Kidney (tissue), 14 donors: ENCODE data around the gene COLEC12. TPM values are rescaled to one million over a fixed set of nuclear protein-coding genes. Genes with fewer than 3 reads are reported as not detected.
A peak's percentile ranks its signal among the peaks of the same experiment; 100 is the strongest.

ENCODE experiments used
- DNase-seq, 5 donors: peaks; one replicate each; pipeline ENCODE4 v3.0.0-alpha.2; 2013 to 2020
- FAIRE-seq: peaks from 2 replicates; lab custom pipeline; 2012; peaks lifted over from hg19 to GRCh38; lab: Jason Lieb, UNC
- H3K27ac ChIP-seq, 2 donors: one replicate each; pipeline ENCODE4 v1.7.0; 2013; ENCODE audit warnings: low read depth in 2 of 2, low read length in 2 of 2, inconsistent platforms in 1 of 2
- H3K27me3 ChIP-seq: one replicate; pipeline ENCODE4 v1.7.1; 2013; ENCODE audit warnings: low read length, inconsistent platforms; ENCODE audit not compliant: control insufficient read depth, insufficient read depth
- H3K36me3 ChIP-seq, 3 donors: one replicate each; pipeline versions ENCODE4 v1.7.0 to v1.7.1; 2013; ENCODE audit warnings: low read length in 3 of 3, control low read depth in 1 of 3, inconsistent platforms in 1 of 3; ENCODE audit not compliant: insufficient read depth in 3 of 3, control insufficient read depth in 2 of 3
- H3K4me1 ChIP-seq, 3 donors: one replicate each; pipeline versions ENCODE4 v1.7.0 to v1.7.1; 2013; ENCODE audit warnings: low read length in 3 of 3, inconsistent platforms in 1 of 3, low read depth in 1 of 3; ENCODE audit not compliant: control insufficient read depth in 2 of 3, insufficient read depth in 2 of 3
- H3K4me3 ChIP-seq, 3 donors: one replicate each; pipeline versions ENCODE4 v1.7.0 to v1.8.1; 2013; ENCODE audit warnings: low read length in 3 of 3, control low read depth in 1 of 3, inconsistent platforms in 1 of 3
- H3K9ac ChIP-seq, 3 donors: one replicate each; pipeline versions ENCODE4 v1.7.0 to v1.7.1; 2013; ENCODE audit warnings: low read length in 3 of 3, control low read depth in 1 of 3, inconsistent platforms in 1 of 3
- H3K9me3 ChIP-seq, 3 donors: one replicate each; pipeline versions ENCODE4 v1.7.0 to v1.7.1; 2013; ENCODE audit warnings: low read length in 3 of 3, control low read depth in 1 of 3, inconsistent platforms in 1 of 3; ENCODE audit not compliant: control insufficient read depth in 2 of 3, insufficient read depth in 1 of 3
- intact Hi-C: fragments of 100-400 bp; cut with DNase I; formaldehyde crosslinking; loops from one replicate; pipeline ENCODE4 v1.11.1; 2022
- polyA plus RNA-seq: library from polyadenylated mRNA; stranded (reverse); fragments of 350-450 nt; fragmentation: Illumina TruSeq; extraction: RNeasy Lipid Tissue Mini Kit (QIAGEN cat#74804); gene quantifications from one replicate; pipeline ENCODE4 v1.2.3, GENCODE V29; 2014; ENCODE audit warnings: low read depth, low replicate concordance; ENCODE audit not compliant: insufficient read depth
- total RNA-seq: library from RNA; stranded (reverse); fragmentation: NEBNext Ultra II Directional; extraction: Animal tissue kit (Norgen Biotek cat#: 25700); gene quantifications from one replicate; pipeline ENCODE4 v1.2.1, GENCODE V29; 2021
- TF ChIP-seq, protein P1 (sequence below): IDR thresholded peaks from 3 replicates; pipeline ENCODE4 v1.5.1; 2012; ENCODE audit warnings: mild to moderate bottlenecking, moderate library complexity, borderline replicate concordance; ENCODE audit not compliant: insufficient read depth; ENCODE audit errors: extremely low read depth
- donor health status: control.
- donor health status: control.
- donor health status: control.
- donor health status: control.
- donor health status: control.
- donor health status: DM: yes; HTN: yes; CAD: no.
- donor health status: Normal renal cell carcinoma (clear cell type).

The COLEC12 gene
- total and polyA plus RNA-seq, 2 donors from 2014 or later, result 1.3 to 7.4 TPM

DNA sequence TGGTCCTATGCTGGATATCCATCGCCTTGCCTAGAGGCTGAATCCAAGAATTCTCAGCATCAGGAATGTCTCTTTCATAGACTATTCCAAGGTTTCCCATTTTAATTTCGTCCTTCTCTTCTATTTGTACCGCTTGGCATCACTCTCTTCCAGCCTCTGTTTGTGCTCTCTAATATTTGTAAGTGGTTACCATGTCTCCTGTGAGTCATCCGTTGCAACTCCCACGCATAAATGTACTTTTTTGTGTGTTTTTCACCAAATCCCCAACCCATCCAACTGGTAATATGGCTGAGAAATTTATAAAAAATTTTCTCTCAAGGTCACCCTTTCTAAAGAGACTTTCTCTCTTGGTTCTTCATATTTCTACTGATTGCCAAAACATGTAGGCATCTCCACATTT is 21.8 kb downstream of the COLEC12 start:
- intact Hi-C loops, result no loop called here
- Histone ChIP-seq H3K36me3 (no peaks in the 10 kb centered on the region), H3K9ac (no peak overlapping the region), H3K4me1 (peaks cover 0 to 8% (median 0%) of the 10 kb centered on the region in 3 donors), H3K4me3 (no peak overlapping the region), H3K27ac (no peak overlapping the region), H3K9me3 (no peaks in the 10 kb centered on the region), H3K27me3 (no peaks in the 10 kb centered on the region)
- no peak for FAIRE-seq
- TF ChIP-seq, protein P1, sequence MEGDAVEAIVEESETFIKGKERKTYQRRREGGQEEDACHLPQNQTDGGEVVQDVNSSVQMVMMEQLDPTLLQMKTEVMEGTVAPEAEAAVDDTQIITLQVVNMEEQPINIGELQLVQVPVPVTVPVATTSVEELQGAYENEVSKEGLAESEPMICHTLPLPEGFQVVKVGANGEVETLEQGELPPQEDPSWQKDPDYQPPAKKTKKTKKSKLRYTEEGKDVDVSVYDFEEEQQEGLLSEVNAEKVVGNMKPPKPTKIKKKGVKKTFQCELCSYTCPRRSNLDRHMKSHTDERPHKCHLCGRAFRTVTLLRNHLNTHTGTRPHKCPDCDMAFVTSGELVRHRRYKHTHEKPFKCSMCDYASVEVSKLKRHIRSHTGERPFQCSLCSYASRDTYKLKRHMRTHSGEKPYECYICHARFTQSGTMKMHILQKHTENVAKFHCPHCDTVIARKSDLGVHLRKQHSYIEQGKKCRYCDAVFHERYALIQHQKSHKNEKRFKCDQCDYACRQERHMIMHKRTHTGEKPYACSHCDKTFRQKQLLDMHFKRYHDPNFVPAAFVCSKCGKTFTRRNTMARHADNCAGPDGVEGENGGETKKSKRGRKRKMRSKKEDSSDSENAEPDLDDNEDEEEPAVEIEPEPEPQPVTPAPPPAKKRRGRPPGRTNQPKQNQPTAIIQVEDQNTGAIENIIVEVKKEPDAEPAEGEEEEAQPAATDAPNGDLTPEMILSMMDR, result no peak
- no peak for DNase-seq

DNA sequence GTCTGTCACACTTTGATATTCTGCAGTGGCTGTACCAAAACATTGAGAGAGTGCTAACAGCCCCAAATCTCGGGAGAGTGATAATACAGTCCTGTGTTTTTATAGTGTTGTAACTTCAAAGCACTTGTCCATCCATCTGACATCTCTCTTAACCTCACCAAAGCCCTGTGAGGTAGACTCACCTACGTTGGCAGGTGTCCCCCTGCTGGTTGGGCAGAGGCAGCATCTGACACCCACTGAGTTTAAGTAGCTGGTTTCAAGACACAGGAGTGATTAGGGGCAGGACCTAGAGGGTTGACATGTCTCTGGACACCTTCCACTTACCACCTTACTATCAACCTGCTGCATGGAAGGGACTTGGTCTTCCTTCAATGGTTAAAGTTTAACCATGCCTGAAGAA is 22.9 kb downstream of the COLEC12 start:
- no peak for DNase-seq
- Histone ChIP-seq H3K4me3 (no peak overlapping the region), H3K27ac (no peak overlapping the region), H3K9me3 (no peaks in the 10 kb centered on the region), H3K36me3 (no peaks in the 10 kb centered on the region), H3K27me3 (no peaks in the 10 kb centered on the region), H3K4me1 (peaks cover 0 to 8% (median 0%) of the 10 kb centered on the region in 3 donors), H3K9ac (no peak overlapping the region)
- TF ChIP-seq, protein P1, result no peak
- intact Hi-C loops, result no loop called here
- FAIRE-seq, result no peak

DNA sequence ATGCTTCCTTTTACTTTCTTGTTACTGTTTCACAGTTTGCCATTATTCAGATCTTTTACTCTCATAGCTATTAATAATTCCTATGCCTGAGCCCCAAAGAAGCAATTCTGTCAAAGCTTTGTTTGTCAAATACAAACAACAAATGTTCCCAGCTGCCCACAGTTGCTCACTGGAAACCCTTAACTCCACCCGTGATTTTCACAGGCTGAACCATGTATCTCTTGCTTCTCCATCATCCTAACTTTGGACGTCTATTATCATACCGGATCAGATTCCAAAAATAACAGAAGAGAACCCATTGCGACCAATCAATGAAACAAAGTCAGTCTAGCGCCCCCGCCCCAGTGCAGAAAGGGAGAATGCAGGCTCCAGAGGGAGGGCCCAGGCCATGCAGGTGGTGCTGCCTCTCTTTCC is 24.2 kb downstream of the COLEC12 start:
- Histone ChIP-seq H3K4me3 (no peak overlapping the region), H3K27me3 (no peaks in the 10 kb centered on the region), H3K9ac (no peak overlapping the region), H3K4me1 (peaks cover 0 to 8% (median 0%) of the 10 kb centered on the region in 3 donors), H3K9me3 (no peaks in the 10 kb centered on the region), H3K27ac (no peak overlapping the region), H3K36me3 (no peaks in the 10 kb centered on the region)
- DNase-seq (peak in 2 of 5 donors; percentile 51 to 61), FAIRE-seq (no peak)
- TF ChIP-seq, protein P1, result no peak
- intact Hi-C loops, result no loop called here
